Measurements from ENCODE around the gene TJP1.
A peak's percentile ranks its signal among the peaks of the same experiment; 100 is the strongest.
"Not testable (repeated sequence)": the region's sequence is repeated elsewhere in the genome, so short reads cannot be mapped to it uniquely, and the experiment has no call there.

TJP1 gene

GRCh38 chr15:29696950-29697738, 125.1 kb downstream of the TJP1 start:
- no peak for DNase-seq

- DNase-seq = not testable (repeated sequence)
These were observed 125.8 kb downstream of the TJP1 start for GRCh38 chr15:29696506-29696905.

GRCh38 chr15:29695489-29696167, 126.6 kb downstream of the TJP1 start:
- DNase-seq = no peak

GRCh38 chr15:29693225-29693624, 129.0 kb downstream of the TJP1 start:
- no peak for DNase-seq

GRCh38 chr15:29692527-29692926, 129.7 kb downstream of the TJP1 start:
- no peak for DNase-seq

- DNase-seq = no peak
These were observed 131.3 kb downstream of the TJP1 start for GRCh38 chr15:29690765-29691475.

- no peak for DNase-seq
These were observed 132.8 kb downstream of the TJP1 start for GRCh38 chr15:29689287-29689986.

GRCh38 chr15:29688506-29689286, 133.6 kb downstream of the TJP1 start:
- DNase-seq = no peak

GRCh38 chr15:29687939-29688505, 134.2 kb downstream of the TJP1 start:
- no peak for DNase-seq

GRCh38 chr15:29687204-29687815, 135.0 kb downstream of the TJP1 start:
- peak; percentile 47 for DNase-seq

- DNase-seq = no peak
These were observed 135.6 kb downstream of the TJP1 start for GRCh38 chr15:29686445-29687203.

GRCh38 chr15:29686079-29686425, 136.2 kb downstream of the TJP1 start:
- no peak for DNase-seq

- no peak for DNase-seq
These were observed 136.9 kb downstream of the TJP1 start for GRCh38 chr15:29685156-29686078.

GRCh38 chr15:29682781-29683180, 139.5 kb downstream of the TJP1 start:
- no peak for DNase-seq

GRCh38 chr15:29682361-29682760, 139.9 kb downstream of the TJP1 start:
- DNase-seq = no peak

- DNase-seq = no peak
These were observed 140.3 kb downstream of the TJP1 start for GRCh38 chr15:29681946-29682345.

- no peak for DNase-seq
These were observed 141.0 kb downstream of the TJP1 start for GRCh38 chr15:29681166-29681845.

- DNase-seq = no peak
These were observed 141.7 kb downstream of the TJP1 start for GRCh38 chr15:29680465-29681165.

All from NCI-H2029 (cell line).